Measurements from ENCODE around the gene KIAA1755.
"Not testable (repeated sequence)": the region's sequence is repeated elsewhere in the genome, so short reads cannot be mapped to it uniquely, and the experiment has no call there.

Gene KIAA1755

DNA sequence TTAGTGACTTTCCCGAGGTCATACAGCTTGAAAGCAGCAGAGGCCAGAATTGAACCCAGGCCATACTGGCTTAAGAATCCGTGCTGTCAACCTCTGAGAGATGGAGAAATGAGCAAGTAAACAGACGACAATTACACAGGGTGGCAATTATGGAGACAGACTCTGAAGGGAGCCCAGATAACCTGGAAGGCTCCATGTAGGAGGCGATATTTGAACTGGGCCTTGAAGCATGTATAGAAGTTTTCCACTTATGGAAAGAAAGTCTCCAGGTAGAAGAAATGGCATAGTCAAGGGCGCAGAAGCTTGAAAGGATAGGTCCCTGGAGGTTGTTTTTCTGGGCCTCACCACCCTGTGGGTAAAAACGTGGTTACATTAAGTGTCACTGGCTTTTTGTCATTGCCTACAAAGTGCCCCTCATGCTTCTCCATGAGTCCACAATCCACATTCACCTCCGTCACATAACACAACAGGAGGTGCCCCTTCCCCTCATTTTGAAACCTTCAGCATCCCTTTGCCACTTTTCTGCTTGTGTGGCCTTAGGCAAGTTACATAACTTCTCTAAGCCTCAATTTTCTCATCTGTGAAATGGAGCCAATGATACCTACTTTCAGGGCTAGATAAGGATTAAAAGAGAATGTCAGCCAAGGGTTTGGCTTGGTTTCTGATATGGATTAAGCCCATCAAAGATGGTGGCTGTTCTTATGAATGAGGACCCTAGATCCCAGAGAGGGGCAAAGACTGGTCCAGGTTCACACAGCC lies 37.6 kb upstream of the KIAA1755 start:
- DNase-seq (no peak), ATAC-seq (replicated peaks) (no peak)
- Mint-ChIP-seq H3K27me3 (peaks cover 33 to 76% of the 10 kb centered on the region in 2 donors), H3K4me1 (ENCODE audit: low read depth in 2 of 2) (peaks cover 0 to 2% of the 10 kb centered on the region in 2 donors), H3K27ac (no peak overlapping the region), H3K4me3 (no peak overlapping the region), H3K9me3 (no peaks in the 10 kb centered on the region), H3K36me3 (ENCODE audit: insufficient read depth) (no peaks in the 10 kb centered on the region)

DNA sequence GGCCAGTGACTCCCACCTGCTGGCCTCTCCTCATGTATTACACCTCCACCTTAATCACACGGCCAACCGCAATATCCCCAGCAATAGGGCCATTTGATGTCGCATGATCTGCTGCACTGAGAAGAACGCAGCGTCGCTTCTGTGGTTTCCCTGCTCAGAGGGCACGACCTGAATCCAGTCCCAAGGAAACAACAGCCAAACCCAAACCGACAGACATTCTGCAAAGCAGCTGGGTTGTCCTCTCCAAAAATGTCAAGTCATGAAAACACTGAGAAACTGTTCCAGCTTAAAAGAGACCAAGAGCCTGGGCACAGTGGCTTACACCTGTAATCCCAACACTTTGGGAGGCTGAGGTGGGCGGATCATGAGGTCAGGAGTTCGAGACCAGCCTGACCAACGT lies 35.9 kb upstream of the KIAA1755 start:
- Mint-ChIP-seq H3K9me3 (no peaks in the 10 kb centered on the region), H3K4me1 (ENCODE audit: low read depth in 2 of 2) (peaks cover 0 to 3% of the 10 kb centered on the region in 2 donors), H3K27ac (no peak overlapping the region), H3K27me3 (peaks cover 32 to 76% of the 10 kb centered on the region in 2 donors), H3K36me3 (ENCODE audit: insufficient read depth) (no peaks in the 10 kb centered on the region), H3K4me3 (no peak overlapping the region)
- no peak for ATAC-seq (replicated peaks)
- DNase-seq = no peak

DNA sequence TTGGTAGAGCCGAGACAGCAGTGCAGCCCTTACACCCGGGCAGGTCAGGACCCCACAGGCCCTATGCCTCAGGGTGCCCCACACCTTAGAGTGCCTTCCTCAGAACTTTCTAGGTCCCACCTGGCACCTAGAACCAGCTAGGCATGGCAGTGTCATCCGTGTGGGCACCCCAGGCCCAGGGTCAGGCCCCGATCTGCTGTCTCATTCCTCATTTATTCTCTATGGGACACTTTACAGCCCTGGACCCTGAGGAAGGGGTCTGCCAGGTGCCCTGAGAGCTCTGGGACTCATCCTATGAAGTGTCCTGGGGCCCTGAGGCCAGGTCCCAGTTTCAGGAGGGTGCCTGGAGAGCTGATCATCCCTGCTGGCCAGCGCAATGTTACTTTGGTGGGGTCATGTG lies 35.3 kb upstream of the KIAA1755 start:
- H3K9me3 Mint-ChIP-seq = no peaks in the 10 kb centered on the region
- no peak overlapping the region for H3K27ac Mint-ChIP-seq
- no peaks in the 10 kb centered on the region for H3K36me3 Mint-ChIP-seq (ENCODE audit: insufficient read depth)
- H3K4me3 Mint-ChIP-seq = no peak overlapping the region
- no peak for DNase-seq
- H3K4me1 Mint-ChIP-seq (ENCODE audit: low read depth in 2 of 2) = peaks cover 0 to 3% of the 10 kb centered on the region in 2 donors
- H3K27me3 Mint-ChIP-seq = peaks cover 32 to 76% of the 10 kb centered on the region in 2 donors
- ATAC-seq (replicated peaks) = no peak

DNA sequence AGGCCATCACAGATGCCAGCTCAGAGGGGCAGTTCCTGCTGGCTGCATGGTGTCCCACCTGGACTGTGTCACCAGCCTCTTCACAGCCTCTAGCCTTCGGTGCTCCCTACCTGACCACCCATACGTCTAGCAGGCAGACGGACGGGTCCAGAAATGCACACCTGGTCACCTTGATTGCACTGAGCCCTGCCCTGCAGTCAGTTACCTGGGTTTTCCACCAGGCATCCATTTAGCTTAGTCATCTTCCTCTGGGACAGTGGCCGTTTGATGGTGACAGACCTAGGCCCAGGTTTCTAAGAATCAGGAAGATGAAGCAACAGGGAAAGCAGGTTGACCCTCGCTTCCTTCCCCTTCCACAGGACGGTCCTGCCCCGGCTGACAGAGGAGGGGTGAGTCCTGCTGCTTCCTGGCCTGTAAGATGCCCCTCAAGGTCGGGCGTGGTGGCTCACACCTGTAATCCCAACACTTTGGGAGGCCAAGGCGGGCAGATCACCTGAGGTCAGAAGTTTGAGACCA lies 33.6 kb upstream of the KIAA1755 start:
- H3K36me3 Mint-ChIP-seq (ENCODE audit: insufficient read depth) = no peaks in the 10 kb centered on the region
- DNase-seq (no peak), ATAC-seq (replicated peaks) (no peak)
- H3K9me3 Mint-ChIP-seq = no peaks in the 10 kb centered on the region
- H3K4me1 Mint-ChIP-seq (ENCODE audit: low read depth in 2 of 2) = peaks cover 0 to 3% of the 10 kb centered on the region in 2 donors
- no peak overlapping the region for H3K4me3 Mint-ChIP-seq
- H3K27ac Mint-ChIP-seq = no peak overlapping the region
- H3K27me3 Mint-ChIP-seq = peaks cover 30 to 72% of the 10 kb centered on the region in 2 donors

DNA sequence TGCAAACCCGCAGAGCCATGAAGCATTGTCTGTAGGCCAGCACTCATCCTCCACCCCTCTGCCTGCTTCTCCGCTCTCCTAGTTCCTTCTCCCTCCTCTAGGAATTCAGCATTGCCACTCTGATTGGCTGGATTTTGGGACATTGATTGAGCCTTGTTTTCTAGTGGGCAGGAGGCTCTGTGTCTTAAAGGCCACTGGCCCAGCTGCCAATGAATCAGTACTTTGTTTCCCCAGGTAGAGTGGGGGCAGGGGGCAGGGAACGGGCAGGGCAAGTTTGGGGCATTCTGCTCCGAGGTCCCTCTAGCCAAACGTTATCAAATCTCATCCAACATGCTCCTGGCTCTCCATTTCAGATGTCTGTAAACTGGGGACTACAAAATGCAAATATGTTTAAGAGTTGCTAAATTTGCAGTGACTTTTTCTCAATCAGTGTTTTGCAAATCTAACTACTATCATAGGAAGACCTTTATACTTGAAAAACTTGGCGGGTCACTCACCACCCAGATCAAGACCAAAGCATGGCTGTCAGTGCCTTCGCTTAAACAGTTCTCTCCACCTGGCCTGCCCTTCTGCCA lies 33.0 kb upstream of the KIAA1755 start:
- ATAC-seq (replicated peaks) = no peak
- Mint-ChIP-seq H3K4me3 (no peak overlapping the region), H3K4me1 (ENCODE audit: low read depth in 2 of 2) (peaks cover 0 to 3% of the 10 kb centered on the region in 2 donors), H3K27me3 (peaks cover 35 to 72% of the 10 kb centered on the region in 2 donors), H3K27ac (no peak overlapping the region), H3K36me3 (ENCODE audit: insufficient read depth) (no peaks in the 10 kb centered on the region), H3K9me3 (no peaks in the 10 kb centered on the region)
- DNase-seq = no peak

DNA sequence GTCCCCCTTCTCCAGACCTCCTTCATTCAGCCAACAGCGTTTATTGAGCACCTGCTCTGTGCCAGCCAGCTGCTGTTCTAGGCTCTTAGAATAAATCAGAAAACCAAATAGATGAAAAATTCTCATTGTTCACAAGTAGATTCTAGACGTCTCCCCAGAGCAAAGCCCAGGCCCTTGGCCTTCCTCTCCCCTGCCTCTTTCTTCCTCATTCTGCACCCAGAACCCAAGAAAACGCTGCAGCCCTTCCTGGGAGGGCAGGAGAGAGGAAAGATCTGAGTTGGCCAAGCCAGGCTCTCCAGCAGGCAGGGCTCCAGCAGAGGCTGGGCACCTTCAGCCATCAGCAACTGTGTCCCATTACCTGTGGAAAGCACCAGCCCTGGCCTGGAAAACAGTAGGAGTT lies 31.4 kb upstream of the KIAA1755 start:
- Mint-ChIP-seq H3K4me3 (no peak overlapping the region), H3K36me3 (ENCODE audit: insufficient read depth) (no peaks in the 10 kb centered on the region), H3K27ac (no peak overlapping the region), H3K27me3 (peaks cover 47 to 87% of the 10 kb centered on the region in 2 donors), H3K9me3 (no peaks in the 10 kb centered on the region), H3K4me1 (ENCODE audit: low read depth in 2 of 2) (peaks cover 3 to 4% of the 10 kb centered on the region in 2 donors)
- DNase-seq = no peak
- ATAC-seq (replicated peaks) = no peak

DNA sequence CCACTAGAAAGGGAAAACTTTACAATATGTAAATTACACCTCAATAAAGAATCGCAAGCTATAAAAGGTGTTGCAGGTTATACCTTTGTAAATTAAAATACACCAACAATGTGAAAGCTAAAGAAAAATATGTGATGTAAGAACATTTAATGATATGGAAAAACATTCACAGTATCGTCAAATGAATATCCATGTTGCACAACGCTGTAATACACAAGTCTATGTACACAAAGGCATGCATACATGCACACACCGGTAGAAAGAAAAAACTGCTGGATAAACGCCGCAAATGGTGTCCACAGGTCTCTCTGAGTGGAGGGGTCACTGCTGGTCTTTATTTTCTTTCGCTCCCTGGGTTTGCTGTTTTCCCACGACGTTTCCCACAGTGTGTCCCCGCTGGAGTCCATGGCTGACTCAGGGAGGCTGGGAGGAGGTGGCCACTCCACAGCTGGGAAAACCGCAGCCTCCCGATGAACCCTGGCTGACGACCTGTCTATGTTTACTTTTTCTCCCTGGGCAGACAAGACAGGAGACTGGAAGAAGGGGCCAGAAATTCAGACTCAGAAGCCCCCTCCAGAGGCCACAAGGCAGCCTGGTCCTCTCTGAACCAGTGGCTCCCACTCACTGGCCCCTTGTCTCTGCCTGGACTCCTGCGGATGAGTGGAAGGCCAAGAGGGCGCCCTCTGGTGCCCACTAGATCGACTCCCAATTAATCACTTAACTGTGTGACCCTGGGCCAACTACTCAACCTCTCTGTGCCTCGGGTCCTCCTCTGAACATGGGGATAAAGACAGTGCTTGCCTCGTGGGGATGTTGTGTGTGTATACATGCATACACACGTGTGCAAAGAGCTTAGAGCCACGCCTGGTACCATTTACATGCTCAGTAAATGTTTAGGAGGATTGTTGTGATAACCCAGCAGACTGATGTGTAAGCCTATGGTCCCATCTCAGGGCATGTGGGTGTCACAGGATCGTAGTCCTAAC lies 30.6 kb upstream of the KIAA1755 start:
- DNase-seq = no peak

DNA sequence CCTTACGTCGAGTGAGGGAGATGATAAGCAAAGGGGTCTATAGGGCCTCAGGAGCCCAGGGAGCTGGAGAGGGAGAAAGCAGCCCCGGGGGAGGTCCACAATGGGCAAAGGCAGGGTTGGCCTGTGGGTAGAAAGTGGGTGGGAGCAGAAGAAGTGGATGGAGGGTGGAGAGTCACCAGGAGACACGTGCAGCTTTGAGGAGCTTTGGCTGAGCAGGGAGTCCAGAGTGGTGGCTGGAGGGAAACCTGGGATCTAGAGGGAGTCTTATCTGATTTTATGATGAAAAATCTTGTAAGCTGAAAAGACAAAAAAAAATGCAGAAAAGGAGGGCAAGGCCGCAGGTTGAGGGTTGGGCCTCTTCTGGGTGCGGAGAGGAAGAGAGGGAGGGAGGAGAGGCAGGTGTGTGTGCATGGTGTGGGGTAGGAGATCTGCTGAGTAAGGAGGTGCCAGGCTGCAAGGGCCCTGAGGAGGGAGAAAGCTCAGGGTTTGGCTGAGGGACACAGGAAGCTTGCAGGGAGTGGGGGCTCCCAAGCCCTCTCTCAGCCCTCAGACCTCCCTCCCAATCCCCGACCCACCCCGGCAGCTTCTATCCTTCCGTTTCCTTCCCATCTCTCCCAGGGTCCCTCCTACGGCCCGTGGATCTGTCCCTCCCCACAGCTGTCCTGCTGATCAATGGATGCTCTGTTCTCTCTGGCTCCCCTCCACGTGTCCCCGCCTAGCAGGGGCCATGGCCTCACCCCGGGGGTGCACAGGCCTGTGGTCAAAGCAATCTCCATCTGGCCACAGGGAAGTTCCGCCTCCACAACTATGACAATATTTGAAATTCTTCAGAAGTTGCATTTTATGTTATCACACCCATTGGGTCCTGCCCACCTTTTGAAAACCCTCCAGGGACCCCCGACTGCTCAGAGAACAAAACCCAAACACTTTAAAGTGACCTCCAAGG lies 26.3 kb upstream of the KIAA1755 start:
- no peaks in the 10 kb centered on the region for H3K9me3 Mint-ChIP-seq
- H3K4me1 Mint-ChIP-seq (ENCODE audit: low read depth in 2 of 2) = peaks cover 0 to 4% of the 10 kb centered on the region in 2 donors
- ATAC-seq (replicated peaks) = no peak
- no peak overlapping the region for H3K4me3 Mint-ChIP-seq
- H3K27me3 Mint-ChIP-seq = peaks cover 46 to 63% of the 10 kb centered on the region in 2 donors
- H3K27ac Mint-ChIP-seq = no peak overlapping the region
- no peak for DNase-seq
- H3K36me3 Mint-ChIP-seq (ENCODE audit: insufficient read depth) = peaks cover 2% of the 10 kb centered on the region

More for the DNA sequence above, 30.6 kb upstream of the KIAA1755 start:
- Mint-ChIP-seq H3K4me3 (no peak overlapping the region), H3K27me3 (peaks cover 56 to 91% of the 10 kb centered on the region in 2 donors), H3K27ac (no peak overlapping the region), H3K9me3 (no peaks in the 10 kb centered on the region), H3K4me1 (ENCODE audit: low read depth in 2 of 2) (peaks cover 3 to 4% of the 10 kb centered on the region in 2 donors), H3K36me3 (ENCODE audit: insufficient read depth) (peaks cover 2% of the 10 kb centered on the region)
- ATAC-seq (replicated peaks) = no peak

DNA sequence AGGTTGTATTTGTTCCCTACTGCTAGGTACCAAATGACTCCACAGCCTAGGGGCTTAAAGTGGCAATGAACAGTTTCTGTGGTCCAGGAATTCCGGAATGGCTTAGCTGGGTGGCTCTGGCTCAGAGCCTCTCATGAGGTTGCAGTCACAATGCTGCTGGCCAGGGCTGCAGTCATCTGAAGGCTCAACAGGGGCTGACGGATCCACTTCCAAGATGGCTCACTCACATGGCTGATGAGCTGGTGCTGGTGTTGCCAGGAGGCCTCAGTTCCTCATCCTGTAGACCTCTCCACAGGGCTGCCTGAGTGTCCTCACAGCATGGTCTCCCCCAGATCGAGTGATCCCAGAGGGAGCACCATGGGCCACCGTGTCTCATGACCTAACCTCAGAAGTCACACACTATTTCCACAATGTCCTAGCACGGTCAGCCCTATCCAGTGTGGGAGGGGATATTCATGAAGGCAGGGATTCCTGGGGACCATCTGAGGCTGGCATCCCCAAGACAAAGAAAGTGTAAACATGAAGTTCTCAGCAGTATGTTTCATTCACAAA lies 24.4 kb upstream of the KIAA1755 start:
- Mint-ChIP-seq H3K27me3 (peaks cover 37 to 46% of the 10 kb centered on the region in 2 donors), H3K4me3 (no peak overlapping the region), H3K27ac (no peak overlapping the region), H3K36me3 (ENCODE audit: insufficient read depth) (peaks cover 2% of the 10 kb centered on the region), H3K4me1 (ENCODE audit: low read depth in 2 of 2) (peaks cover 0 to 4% of the 10 kb centered on the region in 2 donors), H3K9me3 (no peaks in the 10 kb centered on the region)
- DNase-seq (no peak), ATAC-seq (replicated peaks) (no peak)

DNA sequence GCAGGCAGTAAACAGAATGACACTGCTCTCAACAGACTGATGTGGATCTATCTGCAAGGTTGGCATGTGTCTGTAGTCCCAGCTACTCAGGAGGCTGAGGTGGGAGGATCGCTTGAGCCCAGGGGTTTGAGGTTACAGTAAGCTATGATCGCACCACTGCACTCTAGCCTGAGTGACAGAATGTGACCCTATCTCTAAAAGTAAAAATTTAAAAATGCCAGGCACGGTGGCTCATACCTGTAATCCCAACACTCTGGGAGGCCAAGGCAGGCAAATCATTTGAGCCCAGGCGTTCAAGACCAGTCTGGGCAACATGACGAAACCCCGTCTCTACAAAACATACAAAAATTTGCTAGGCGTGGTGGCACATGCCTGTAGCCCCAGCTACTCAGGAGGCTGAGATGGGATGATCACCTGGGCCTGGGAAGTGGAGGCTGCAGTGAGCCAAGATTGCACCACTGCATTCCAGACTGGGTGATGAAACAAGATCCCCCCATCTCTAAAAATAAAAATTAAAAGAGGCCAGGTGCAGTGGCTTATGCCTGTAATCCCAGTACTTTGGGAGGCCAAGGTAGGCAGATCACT lies 23.6 kb upstream of the KIAA1755 start:
- H3K9me3 Mint-ChIP-seq; DNase-seq; ATAC-seq (replicated peaks); H3K27ac Mint-ChIP-seq; H3K4me3 Mint-ChIP-seq; H3K4me1 Mint-ChIP-seq (ENCODE audit: low read depth in 2 of 2); H3K36me3 Mint-ChIP-seq (ENCODE audit: insufficient read depth): not testable (repeated sequence)
- H3K27me3 Mint-ChIP-seq = peaks cover 35 to 44% of the 10 kb centered on the region in 2 donors

DNA sequence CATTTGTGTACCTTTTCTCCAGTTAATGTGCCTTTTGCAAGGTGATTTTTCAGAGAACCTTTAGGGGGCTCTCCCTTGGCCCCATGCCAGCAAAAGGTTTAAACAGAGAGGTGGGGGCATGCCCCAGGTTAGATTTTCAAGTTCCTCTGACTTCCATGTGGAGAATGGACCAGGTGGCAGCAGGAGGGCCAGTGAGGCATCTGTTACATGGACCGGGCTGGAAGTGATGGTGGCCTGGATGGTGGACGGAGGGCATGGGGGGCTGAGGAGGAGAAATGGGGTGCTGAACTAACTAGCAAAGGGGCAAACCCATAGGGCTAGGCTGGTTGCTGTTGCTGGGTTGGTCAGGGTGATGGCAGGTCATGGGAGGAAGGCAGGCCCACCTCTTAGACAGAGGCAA lies 22.7 kb upstream of the KIAA1755 start:
- no peaks in the 10 kb centered on the region for H3K9me3 Mint-ChIP-seq
- ATAC-seq (replicated peaks) (no peak), DNase-seq (no peak)
- peaks cover 29 to 35% of the 10 kb centered on the region in 2 donors for H3K27me3 Mint-ChIP-seq
- no peak overlapping the region for H3K4me3 Mint-ChIP-seq
- peaks cover 2% of the 10 kb centered on the region for H3K36me3 Mint-ChIP-seq (ENCODE audit: insufficient read depth)
- no peak overlapping the region for H3K27ac Mint-ChIP-seq
- peaks cover 0 to 4% of the 10 kb centered on the region in 2 donors for H3K4me1 Mint-ChIP-seq (ENCODE audit: low read depth in 2 of 2)
